SK-N-SH (cell line): Measurements from ENCODE around the gene MAPK8IP3. TPM values are rescaled to one million over a fixed set of nuclear protein-coding genes. Genes with fewer than 3 reads are reported as not detected.
A peak's percentile ranks its signal among the peaks of the same experiment; 100 is the strongest.

Experiments used
- CTCF ChIA-PET: fragments of 300-600, 350-600 bp; formaldehyde crosslinking; extraction: SDS; loops from one replicate; lab custom pipeline; 2021; lab: Yijun Ruan, JAX
- POLR2A ChIA-PET: fragments of 350-600 bp; sonication (Branson Sonifier 250); formaldehyde crosslinking; extraction: SDS; loops from one replicate; lab custom pipeline; 2020; ENCODE audit warnings: antibody characterized with exemption, inconsistent platforms; lab: Yijun Ruan, JAX
- DNase-seq: peaks from one replicate; pipeline ENCODE4 v3.0.0; 2012
- H2AFZ ChIP-seq: fragments of 200-600 bp; sonication (generic); 2 replicates; pipeline ENCODE4 v1.8.1; 2016; ENCODE audit warnings: antibody characterized with exemption, mild to moderate bottlenecking, low read depth
- H3F3A ChIP-seq: fragments of 200-600 bp; sonication (generic); replicated peaks from 2 replicates; pipeline ENCODE3; 2016; ENCODE audit warnings: antibody characterized with exemption, mild to moderate bottlenecking; ENCODE audit not compliant: insufficient read depth
- H3K27ac ChIP-seq, 2 experiments: fragments of 200-500 bp in 1 of 2; fragments of 200-600 bp in 1 of 2; sonication (Bioruptor generic) in 1 of 2; sonication (generic), shearing (Covaris generic) in 1 of 2; 2 replicates each; pipeline versions ENCODE4 v1.5.1 to v1.6.1; 2014 to 2016; ENCODE audit warnings: low read depth in 2 of 2, inconsistent platforms in 1 of 2, low read length in 1 of 2, mild to moderate bottlenecking in 1 of 2, mixed read lengths in 1 of 2
- H3K27me3 ChIP-seq: fragments of 200-600 bp; sonication (generic), shearing (Covaris generic); 2 replicates; pipeline ENCODE4 v1.6.1; 2016; ENCODE audit warnings: mixed run types; ENCODE audit not compliant: insufficient read depth
- H3K36me3 ChIP-seq, 2 experiments: fragments of 200-500 bp in 1 of 2; fragments of 200-600 bp in 1 of 2; sonication (Bioruptor generic) in 1 of 2; sonication (generic) in 1 of 2; replicated peaks in 1 of 2; 2 replicates each; pipeline versions ENCODE3 to v1.5.1; 2014 to 2016; ENCODE audit warnings: low read length in 1 of 2, mild to moderate bottlenecking in 1 of 2; ENCODE audit not compliant: insufficient read depth in 2 of 2, control insufficient read depth in 1 of 2
- H3K4me1 ChIP-seq, 2 experiments: fragments of 200-500 bp in 1 of 2; fragments of 200-600 bp in 1 of 2; sonication (Bioruptor generic) in 1 of 2; sonication (generic), shearing (Covaris generic) in 1 of 2; 2 replicates each; pipeline versions ENCODE4 v1.5.1 to v1.6.1; 2014 to 2016; ENCODE audit warnings: low read depth in 1 of 2, low read length in 1 of 2, mixed run types in 1 of 2; ENCODE audit not compliant: insufficient read depth in 2 of 2, control insufficient read depth in 1 of 2
- H3K4me2 ChIP-seq: fragments of 200-600 bp; sonication (generic), shearing (Covaris generic); 2 replicates; pipeline ENCODE4 v1.6.1; 2017; ENCODE audit warnings: mixed run types
- H3K4me3 ChIP-seq, 2 experiments: fragments of 200-500 bp in 1 of 2; fragments of 200-600 bp in 1 of 2; sonication (Bioruptor generic) in 1 of 2; sonication (generic), shearing (Covaris generic) in 1 of 2; 2 replicates each; pipeline versions ENCODE4 v1.5.1 to v1.8.1; 2014 to 2016; ENCODE audit warnings: low read depth in 2 of 2, inconsistent platforms in 1 of 2, low read length in 1 of 2, mild to moderate bottlenecking in 1 of 2, mixed read lengths in 1 of 2, moderate library complexity in 1 of 2
- H3K79me2 ChIP-seq: fragments of 200-600 bp; sonication (generic); 2 replicates; pipeline ENCODE4 v1.8.1; 2017; ENCODE audit warnings: mild to moderate bottlenecking; ENCODE audit not compliant: insufficient read depth
- H3K9ac ChIP-seq: fragments of 200-600 bp; sonication (generic); 2 replicates; pipeline ENCODE4 v1.6.1; 2017; ENCODE audit warnings: mixed run types
- H3K9me2 ChIP-seq: fragments of 200-600 bp; sonication (generic); 2 replicates; pipeline ENCODE4 v1.6.1; 2017; ENCODE audit warnings: mixed run types
- H3K9me3 ChIP-seq: fragments of 200-600 bp; sonication (generic); 2 replicates; pipeline ENCODE4 v1.6.1; 2017; ENCODE audit warnings: mixed run types, mild to moderate bottlenecking, moderate library complexity
- H4K20me1 ChIP-seq: fragments of 200-600 bp; sonication (generic); 2 replicates; pipeline ENCODE4 v1.6.1; 2017; ENCODE audit warnings: mild to moderate bottlenecking, mixed run types; ENCODE audit not compliant: insufficient read depth
- CHD2 ChIP-seq: fragments of 150-350 bp; IDR thresholded peaks from 2 replicates; pipeline ENCODE4 v1.6.1; 2018; ENCODE audit warnings: low read length; ENCODE audit not compliant: partially characterized antibody
- CTCF ChIP-seq: fragments of 200-600 bp; sonication (generic); IDR thresholded peaks from 2 replicates; pipeline ENCODE4 v1.6.1; 2017; ENCODE audit warnings: antibody characterized with exemption, mild to moderate bottlenecking, moderate library complexity
- EP300 ChIP-seq, 2 experiments: IDR thresholded peaks; 2 replicates each; pipeline versions ENCODE4 v1.4.0 to v1.6.1; 2012; ENCODE audit warnings: borderline replicate concordance in 1 of 2, low read depth in 1 of 2, low read length in 1 of 2
- EZH2phosphoT487 ChIP-seq: fragments of 200-600 bp; sonication (generic); IDR thresholded peaks from 2 replicates; pipeline ENCODE4 v1.6.1; 2017; ENCODE audit warnings: low read depth, mixed run types, mild to moderate bottlenecking, antibody characterized with exemption, moderate library complexity, borderline replicate concordance
- FOXJ3 ChIP-seq: sonication (generic); formaldehyde crosslinking; IDR thresholded peaks from 2 replicates; pipeline ENCODE4 v1.5.1; 2020; ENCODE audit warnings: mild to moderate bottlenecking, missing genetic modification reagents
- IRF3 ChIP-seq: fragments of 150-350 bp; IDR thresholded peaks from 2 replicates; pipeline ENCODE4 v1.6.1; 2016; ENCODE audit warnings: mild to moderate bottlenecking, low read depth, low read length
- MAX ChIP-seq: IDR thresholded peaks from 2 replicates; pipeline ENCODE4 v1.4.0; 2012; ENCODE audit warnings: low read depth
- MXI1 ChIP-seq: IDR thresholded peaks from 2 replicates; pipeline ENCODE4 v1.6.1; 2012; ENCODE audit warnings: mild to moderate bottlenecking, low read depth, low read length, improper control_type of control experiment
- NRF1 ChIP-seq: IDR thresholded peaks from 2 replicates; pipeline ENCODE4 v1.6.1; 2012; ENCODE audit warnings: low read depth, mild to moderate bottlenecking, low read length
- PBX3 ChIP-seq: IDR thresholded peaks from 2 replicates; pipeline ENCODE4; 2012
- RCOR1 ChIP-seq: fragments of 150-350 bp; IDR thresholded peaks from 2 replicates; pipeline ENCODE4 v1.6.1; 2017; ENCODE audit warnings: antibody characterized with exemption, low read length
- SIN3A ChIP-seq: IDR thresholded peaks from 2 replicates; pipeline ENCODE4 v1.6.1; 2012; ENCODE audit warnings: low read depth, mild to moderate bottlenecking, low read length, moderate library complexity, borderline replicate concordance
- SMC3 ChIP-seq: IDR thresholded peaks from 2 replicates; pipeline ENCODE4 v1.6.1; 2012; ENCODE audit warnings: low read depth, low read length, improper control_type of control experiment
- TAF1 ChIP-seq: IDR thresholded peaks from 2 replicates; pipeline ENCODE4 v1.6.1; 2012; ENCODE audit warnings: low read depth, mild to moderate bottlenecking, low read length, moderate library complexity, borderline replicate concordance
- TCF12 ChIP-seq: IDR thresholded peaks from 2 replicates; pipeline ENCODE4 v1.4.0; 2012
- USF1 ChIP-seq: IDR thresholded peaks from 2 replicates; pipeline ENCODE4 v1.4.0; 2012; ENCODE audit warnings: low read depth, borderline replicate concordance
- YY1 ChIP-seq: IDR thresholded peaks from 2 replicates; pipeline ENCODE4 v1.4.0; 2012; ENCODE audit warnings: low read depth, mild to moderate bottlenecking
- WGBS: methylation state at CpG from one replicate; pipeline ENCODE4 v1.1.6; 2017; ENCODE audit warnings: low lambda C conversion rate; 5-methylcytosine and 5-hydroxymethylcytosine counted together
- polyA plus RNA-seq, 3 experiments: library from polyadenylated mRNA; depleted of rRNA; stranded (reverse); fragments of >200 nt; gene quantifications; 2 replicates each; pipeline ENCODE4 v1.2.3, GENCODE V29; 2012

MAPK8IP3 gene
- polyA plus RNA-seq, 1 of the 3 experiments (the other 2 are of a cell fraction), result 57.3 TPM

GRCh38 chr16:1771188-1771863 lies 65.3 kb downstream of the MAPK8IP3 start, which contains the start of gene NME3:
NME3 (minus strand) TSS chr16:1771543; CDS start chr16:1771534, 9 bp downstream.
- ChIA-PET POLR2A (interaction anchor here (0.9 to 3.8 kb wide), 2 partner anchors 11 to 32 kb away, joined by 4 to 24 read pairs; partner anchors contain the start of genes NUBP2 and SPSB3), CTCF (interaction anchor here (0.6 to 4.4 kb wide), 3 partner anchors 12 to 887 kb away, joined by 3 to 40 read pairs (median 13); partner anchors contain the start of genes MAPK8IP3, NUBP2 and SPSB3)
- Histone ChIP-seq H3K4me3 (peak within 1 kb of the TSS; percentile 90 to 91), H3K9me3 (no peaks in the 10 kb centered on the region), H3K27me3 (no peaks in the 10 kb centered on the region), H3K27ac (peak within 1 kb of the TSS; percentile 78 to 92; a peak in 3 of 4 replicates), H3K9me2 (no peaks in the 10 kb centered on the region), H3K79me2 (peaks cover 31% of the 10 kb centered on the region), H2AFZ (no peak within 1 kb of the TSS), H3K36me3 (peaks cover 6 to 39% of the 10 kb centered on the region in 2 experiments), H4K20me1 (0 out of 2 replicates have a peak, but pooled peaks cover 11% of the 10 kb centered on the region), H3F3A (peaks cover 11% of the 10 kb centered on the region), H3K4me1 (peaks cover 0 to 32% of the 10 kb centered on the region in 2 experiments; a peak in 2 of 4 replicates), H3K9ac (peak within 1 kb of the TSS; percentile 93), H3K4me2 (peak within 1 kb of the TSS; percentile 95)
- peak; percentile 92 for DNase-seq
- no peak for TF ChIP-seq RCOR1
- TF ChIP-seq SMC3, result no peak
- TF ChIP-seq TAF1, result no peak
- no peak for TF ChIP-seq MAX
- peak; percentile 61; the same call in 1 of the 2 replicates for TF ChIP-seq YY1
- no peak for TF ChIP-seq USF1
- TF ChIP-seq TCF12, result no peak
- peak; percentile 15; the same call in 1 of the 2 replicates for TF ChIP-seq PBX3
- no peak for TF ChIP-seq IRF3
- TF ChIP-seq CHD2, result no peak
- no peak for TF ChIP-seq FOXJ3 (CRISPR knock-in tag)
- no peak for TF ChIP-seq EZH2phosphoT487
- TF ChIP-seq SIN3A, result no peak
- TF ChIP-seq MXI1, result no peak
- no peak for TF ChIP-seq EP300 (IDR thresholded peaks at IDR 0.05; ENCODE audit: borderline replicate concordance in 1 of 2, low read depth in 1 of 2, low read length in 1 of 2)
- no peak for TF ChIP-seq NRF1
- TF ChIP-seq CTCF, result no peak
- WGBS, result 4% methylated on average over 43 of the region's 79 CpGs
